ENCODE results near the gene ASIC3. TPM values are rescaled to one million over a fixed set of nuclear protein-coding genes. Genes with fewer than 3 reads are reported as not detected.

The ASIC3 gene
- total RNA-seq, 6 experiments from 2014 or later, result 0.53 to 1.2 (median 1.2) TPM

DNA sequence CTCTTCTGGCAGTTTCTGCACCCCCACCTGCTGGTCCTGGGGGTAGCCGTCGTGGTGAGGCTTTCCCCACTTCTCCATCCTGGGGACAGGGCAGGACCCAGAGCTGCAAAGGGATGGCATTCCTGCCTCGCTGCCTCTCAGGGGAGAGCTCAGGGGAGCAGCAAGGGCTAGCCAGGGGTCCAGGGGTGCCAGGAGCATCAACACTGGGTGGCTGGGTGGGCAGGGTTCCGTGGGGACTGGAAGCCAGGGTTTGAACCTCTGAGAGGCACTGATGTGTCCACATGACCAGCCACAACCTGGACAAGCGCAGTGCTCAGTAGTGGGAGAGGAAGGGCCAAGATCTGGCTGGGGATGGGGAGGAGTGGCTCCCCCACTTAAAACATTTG, 14.5 kb upstream of the ASIC3 start:
- peaks cover 0 to 7% (median 3%) of the 10 kb centered on the region in 4 donors for H3K36me3 ChIP-seq

DNA sequence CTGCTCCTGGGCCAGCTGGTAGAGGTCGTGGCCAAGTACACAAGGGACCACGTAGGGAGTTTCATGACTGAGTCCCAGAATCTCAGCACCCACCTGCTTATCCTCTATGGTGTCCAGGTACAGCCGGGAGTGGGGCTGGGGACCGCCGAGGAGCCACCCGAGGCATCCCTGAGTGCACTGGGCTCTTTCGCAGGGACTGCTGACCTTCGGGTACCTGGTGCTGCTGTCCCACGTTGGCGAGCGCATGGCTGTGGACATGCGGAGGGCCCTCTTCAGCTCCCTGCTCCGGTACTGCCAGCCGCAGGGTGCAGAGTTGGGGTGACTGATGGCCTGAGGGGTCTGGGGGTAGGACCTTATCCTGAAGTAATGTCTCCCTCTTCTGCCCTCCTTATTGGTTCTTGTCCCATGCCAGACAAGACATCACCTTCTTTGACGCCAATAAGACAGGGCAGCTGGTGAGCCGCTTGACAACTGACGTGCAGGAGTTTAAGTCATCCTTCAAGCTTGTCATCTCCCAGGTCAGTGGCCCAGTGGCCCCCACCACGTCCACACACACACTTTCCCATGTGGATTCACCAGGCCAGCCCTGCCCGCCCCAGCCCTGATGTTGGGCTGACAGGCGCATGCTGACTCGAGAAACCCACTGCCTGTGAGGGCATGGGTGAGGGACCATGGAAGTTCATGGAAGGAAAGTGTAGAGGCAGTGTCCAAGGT, 13.9 kb upstream of the ASIC3 start:
- intact Hi-C loops (cut with DNase I), result loop anchor here in 1 of 2 donors (5.0 kb wide), 1 partner anchor 78 kb away; no protein-coding TSS in a partner anchor
- 100% methylated on average over 1 of the region's 21 CpGs for WGBS (ENCODE audit: insufficient coverage, low coverage, low lambda C conversion rate, missing lambda C conversion rate)
- H3K36me3 ChIP-seq, result peaks cover 0 to 7% (median 3%) of the 10 kb centered on the region in 4 donors
- no peak overlapping the region for H3K27ac ChIP-seq
- DNase-seq (no peak), ATAC-seq (no peak)
- TF ChIP-seq, protein P1, sequence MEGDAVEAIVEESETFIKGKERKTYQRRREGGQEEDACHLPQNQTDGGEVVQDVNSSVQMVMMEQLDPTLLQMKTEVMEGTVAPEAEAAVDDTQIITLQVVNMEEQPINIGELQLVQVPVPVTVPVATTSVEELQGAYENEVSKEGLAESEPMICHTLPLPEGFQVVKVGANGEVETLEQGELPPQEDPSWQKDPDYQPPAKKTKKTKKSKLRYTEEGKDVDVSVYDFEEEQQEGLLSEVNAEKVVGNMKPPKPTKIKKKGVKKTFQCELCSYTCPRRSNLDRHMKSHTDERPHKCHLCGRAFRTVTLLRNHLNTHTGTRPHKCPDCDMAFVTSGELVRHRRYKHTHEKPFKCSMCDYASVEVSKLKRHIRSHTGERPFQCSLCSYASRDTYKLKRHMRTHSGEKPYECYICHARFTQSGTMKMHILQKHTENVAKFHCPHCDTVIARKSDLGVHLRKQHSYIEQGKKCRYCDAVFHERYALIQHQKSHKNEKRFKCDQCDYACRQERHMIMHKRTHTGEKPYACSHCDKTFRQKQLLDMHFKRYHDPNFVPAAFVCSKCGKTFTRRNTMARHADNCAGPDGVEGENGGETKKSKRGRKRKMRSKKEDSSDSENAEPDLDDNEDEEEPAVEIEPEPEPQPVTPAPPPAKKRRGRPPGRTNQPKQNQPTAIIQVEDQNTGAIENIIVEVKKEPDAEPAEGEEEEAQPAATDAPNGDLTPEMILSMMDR (IDR thresholded peaks at IDR 0.05), result no peak
- no peak for TF ChIP-seq POLR2A (IDR thresholded peaks at IDR 0.05)
- no peak overlapping the region for H3K4me3 ChIP-seq
- H3K27me3 ChIP-seq, result no peaks in the 10 kb centered on the region
- H3K4me1 ChIP-seq, result peaks cover 0 to 5% (median 0%) of the 10 kb centered on the region in 4 donors
- no peaks in the 10 kb centered on the region for H3K9me3 ChIP-seq

More for the DNA sequence above, 14.5 kb upstream of the ASIC3 start:
- 100% methylated on average over 1 of the region's 5 CpGs for WGBS (ENCODE audit: insufficient coverage, low coverage, low lambda C conversion rate, missing lambda C conversion rate)
- intact Hi-C loops (cut with DNase I), result loop anchor here in 1 of 2 donors (5.0 kb wide), 1 partner anchor 78 kb away; no protein-coding TSS in a partner anchor
- no peak for TF ChIP-seq POLR2A (IDR thresholded peaks at IDR 0.05)
- TF ChIP-seq, protein P1 (IDR thresholded peaks at IDR 0.05), result no peak
- DNase-seq, result no peak
- Histone ChIP-seq H3K9me3 (no peaks in the 10 kb centered on the region), H3K4me1 (peaks cover 0 to 2% (median 0%) of the 10 kb centered on the region in 4 donors), H3K27me3 (no peaks in the 10 kb centered on the region), H3K4me3 (no peak overlapping the region), H3K27ac (no peak overlapping the region)
- no peak for ATAC-seq

DNA sequence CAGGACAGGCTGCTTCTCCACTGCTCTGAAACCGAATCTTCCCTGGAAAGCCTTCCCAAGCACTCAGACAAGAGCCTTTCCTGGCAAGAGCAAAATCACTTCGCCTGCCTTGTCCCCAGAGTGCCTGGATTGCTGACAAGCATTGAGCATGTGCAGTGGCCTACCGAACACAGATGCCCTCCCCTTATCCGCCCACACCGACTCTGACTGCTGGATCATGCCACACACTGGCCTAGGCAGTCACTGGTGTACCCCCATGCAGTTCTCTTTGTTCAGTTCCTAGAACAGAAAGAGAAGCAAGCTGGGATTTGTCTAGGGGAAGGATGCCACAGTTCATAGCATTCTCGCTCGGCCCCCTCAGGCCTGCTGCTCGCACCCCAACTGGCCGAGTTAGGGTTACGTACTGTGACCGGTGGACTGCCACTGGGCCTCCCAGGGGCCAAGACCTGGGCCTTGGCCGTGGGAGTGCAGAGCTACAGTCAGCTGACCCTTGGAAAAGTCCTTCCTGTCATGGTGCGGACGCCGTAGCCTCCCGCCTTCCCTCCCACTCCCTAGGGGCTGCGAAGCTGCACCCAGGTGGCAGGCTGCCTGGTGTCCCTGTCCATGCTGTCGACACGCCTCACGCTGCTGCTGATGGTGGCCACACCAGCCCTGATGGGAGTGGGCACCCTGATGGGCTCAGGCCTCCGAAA, 13.2 kb upstream of the ASIC3 start:
- H3K27ac ChIP-seq, result no peak overlapping the region
- intact Hi-C loops (cut with DNase I), result no loop called here
- DNase-seq (no peak), ATAC-seq (no peak)
- no peaks in the 10 kb centered on the region for H3K9me3 ChIP-seq
- H3K4me3 ChIP-seq, result no peak overlapping the region
- TF ChIP-seq POLR2A (IDR thresholded peaks at IDR 0.05), result no peak
- TF ChIP-seq, protein P1 (IDR thresholded peaks at IDR 0.05), result no peak
- WGBS (ENCODE audit: insufficient coverage, low coverage, low lambda C conversion rate, missing lambda C conversion rate), result no CpG with 5 or more reads among the region's 21 CpGs
- peaks cover 0 to 7% (median 3%) of the 10 kb centered on the region in 4 donors for H3K36me3 ChIP-seq
- H3K4me1 ChIP-seq, result peaks cover 0 to 5% (median 0%) of the 10 kb centered on the region in 4 donors
- H3K27me3 ChIP-seq, result no peaks in the 10 kb centered on the region

DNA sequence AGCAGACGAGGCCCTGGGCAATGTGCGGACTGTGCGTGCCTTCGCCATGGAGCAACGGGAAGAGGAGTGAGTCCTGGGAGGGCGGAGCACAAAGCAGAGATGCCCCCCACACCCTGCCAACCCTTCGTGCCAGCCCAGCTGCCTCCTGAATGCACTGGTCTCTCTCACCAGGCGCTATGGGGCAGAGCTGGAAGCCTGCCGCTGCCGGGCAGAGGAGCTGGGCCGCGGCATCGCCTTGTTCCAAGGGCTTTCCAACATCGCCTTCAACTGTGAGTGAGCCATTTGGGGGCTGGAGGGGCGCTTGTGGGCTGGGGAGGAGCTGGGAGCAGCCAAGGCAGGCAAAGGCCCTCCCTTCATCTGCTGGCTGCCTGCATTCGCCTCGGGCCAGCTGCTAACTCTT, 12.4 kb upstream of the ASIC3 start:
- intact Hi-C loops (cut with DNase I), result no loop called here
- Histone ChIP-seq H3K36me3 (peaks cover 0 to 7% (median 3%) of the 10 kb centered on the region in 4 donors), H3K27ac (no peak overlapping the region), H3K4me3 (no peak overlapping the region), H3K4me1 (peaks cover 0 to 5% (median 0%) of the 10 kb centered on the region in 4 donors), H3K27me3 (no peaks in the 10 kb centered on the region), H3K9me3 (no peaks in the 10 kb centered on the region)
- 60% methylated on average over 1 of the region's 17 CpGs for WGBS (ENCODE audit: insufficient coverage, low coverage, low lambda C conversion rate, missing lambda C conversion rate)
- TF ChIP-seq, protein P1 (IDR thresholded peaks at IDR 0.05), result no peak
- TF ChIP-seq POLR2A (IDR thresholded peaks at IDR 0.05), result no peak
- ATAC-seq (no peak), DNase-seq (no peak)

All from right lobe of liver (tissue), 6 donors.